Articular chondrocyte of knee joint (primary cell): ENCODE results near the gene MRM1. TPM values are rescaled to one million over a fixed set of nuclear protein-coding genes. Genes with fewer than 3 reads are reported as not detected.

ENCODE experiments used
- total RNA-seq: library from RNA; depleted of rRNA; stranded (reverse); fragments of >200 nt; gene quantifications from 2 replicates; pipeline ENCODE4 v1.2.3, GENCODE V29; 2012

The MRM1 gene, protein sequence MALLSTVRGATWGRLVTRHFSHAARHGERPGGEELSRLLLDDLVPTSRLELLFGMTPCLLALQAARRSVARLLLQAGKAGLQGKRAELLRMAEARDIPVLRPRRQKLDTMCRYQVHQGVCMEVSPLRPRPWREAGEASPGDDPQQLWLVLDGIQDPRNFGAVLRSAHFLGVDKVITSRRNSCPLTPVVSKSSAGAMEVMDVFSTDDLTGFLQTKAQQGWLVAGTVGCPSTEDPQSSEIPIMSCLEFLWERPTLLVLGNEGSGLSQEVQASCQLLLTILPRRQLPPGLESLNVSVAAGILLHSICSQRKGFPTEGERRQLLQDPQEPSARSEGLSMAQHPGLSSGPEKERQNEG
- 2.1 and 2.7 TPM in 2 replicates for total RNA-seq

DNA sequence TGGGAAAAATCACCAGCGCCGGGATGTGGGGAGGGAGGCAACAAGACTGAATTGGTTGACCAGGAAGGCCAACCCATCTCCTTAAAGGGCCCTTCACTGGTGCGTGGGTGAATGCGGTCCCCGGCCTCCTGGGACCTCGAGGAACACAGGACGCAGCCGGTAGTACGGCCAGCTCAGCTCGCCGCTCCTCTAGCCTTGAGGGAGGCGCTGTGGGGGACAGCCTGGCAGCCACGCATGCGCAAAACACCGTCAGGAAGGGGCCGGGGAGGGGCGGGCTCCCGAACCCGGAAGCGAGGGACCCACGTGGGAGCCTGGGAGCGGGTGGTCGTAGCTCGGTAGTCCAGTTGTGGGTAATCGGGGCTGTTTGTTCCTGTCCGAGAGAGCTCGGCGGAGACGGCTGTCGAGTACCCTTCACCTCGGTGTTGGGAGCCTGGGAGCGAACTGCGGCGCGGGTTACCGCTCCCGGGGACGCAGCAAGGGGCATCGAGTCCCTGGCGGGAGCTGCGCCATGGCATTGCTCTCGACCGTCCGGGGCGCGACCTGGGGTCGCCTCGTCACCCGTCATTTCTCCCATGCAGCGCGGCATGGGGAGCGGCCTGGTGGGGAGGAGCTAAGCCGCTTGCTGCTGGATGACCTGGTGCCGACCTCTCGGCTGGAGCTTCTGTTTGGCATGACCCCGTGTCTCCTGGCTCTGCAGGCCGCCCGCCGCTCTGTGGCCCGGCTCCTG, at the start of gene MRM1:
MRM1 (plus strand) TSS at position 281 of the 727 bp plus-strand sequence; CDS start at position 509, 228 bp downstream.

DNA sequence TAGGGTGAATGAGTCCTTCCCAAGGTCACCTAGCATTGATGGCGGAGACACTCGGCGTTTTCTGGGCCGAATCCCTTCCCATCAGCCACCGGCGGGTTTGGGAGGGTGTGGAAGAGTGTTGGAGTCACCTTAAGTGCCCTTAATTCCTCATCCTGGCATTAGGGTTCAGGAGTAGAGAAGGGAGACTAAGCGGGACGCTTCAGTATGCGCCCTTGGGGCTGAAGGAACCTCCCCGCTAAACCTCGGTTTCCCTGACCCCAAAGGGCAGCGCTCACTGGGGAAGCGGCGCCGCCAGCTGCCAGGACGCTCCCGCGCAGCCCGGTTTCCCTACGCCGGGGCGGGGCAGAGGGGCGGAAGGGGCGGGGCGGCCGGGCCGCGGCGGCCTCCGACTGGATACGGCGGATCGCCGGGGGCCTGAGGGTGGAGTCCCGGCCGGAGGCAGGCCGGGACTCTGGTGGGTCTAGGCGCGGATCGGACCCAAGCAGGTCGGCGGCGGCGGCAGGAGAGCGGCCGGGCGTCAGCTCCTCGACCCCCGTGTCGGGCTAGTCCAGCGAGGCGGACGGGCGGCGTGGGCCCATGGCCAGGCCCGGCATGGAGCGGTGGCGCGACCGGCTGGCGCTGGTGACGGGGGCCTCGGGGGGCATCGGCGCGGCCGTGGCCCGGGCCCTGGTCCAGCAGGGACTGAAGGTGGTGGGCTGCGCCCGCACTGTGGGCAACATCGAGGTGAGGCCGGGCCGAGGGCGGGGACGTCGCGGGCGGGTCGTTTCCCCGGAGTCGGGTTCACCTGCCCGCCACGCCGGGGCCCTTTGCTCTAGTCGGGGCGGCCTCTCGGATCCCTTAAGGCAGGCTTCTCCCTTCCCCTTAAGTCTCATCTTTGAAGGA, 9.7 kb upstream of the MRM1 start, which contains the start of gene DHRS11:
DHRS11 (plus strand) TSS at position 446 of the 882 bp plus-strand sequence; CDS start at position 577, 131 bp downstream.

Other genes starting within 250 kb of the MRM1 start
- gene TBC1D3H, start 213.1 kb upstream of the MRM1 start, total RNA-seq = 0.11 TPM in 1 of 2 replicates, not detected in the other
- 30.1 and 32.8 TPM in 2 replicates for gene ZNHIT3, start 114.9 kb upstream of the MRM1 start, total RNA-seq
- gene MYO19, start 66.7 kb upstream of the MRM1 start, total RNA-seq = 30.9 and 36.6 TPM in 2 replicates
- gene PIGW, start 66.6 kb upstream of the MRM1 start, total RNA-seq = 4.5 and 10.2 TPM in 2 replicates
- 66.8 and 75.5 TPM in 2 replicates for gene GGNBP2, start 56.7 kb upstream of the MRM1 start, total RNA-seq
- gene DHRS11, start 9.7 kb upstream of the MRM1 start, total RNA-seq = 2.7 and 3.8 TPM in 2 replicates